ENCODE data around the gene LCE4A.

GRCh38 chr1:152752225-152752624 is 44.3 kb downstream of the LCE4A start:
- TF ChIP-seq CTCF (IDR thresholded peaks at IDR 0.05; ENCODE audit: borderline replicate concordance, extremely low read depth, low read length, poor library complexity, severe bottlenecking), result no peak
- no peak for TF ChIP-seq EZH2 (IDR thresholded peaks at IDR 0.05; ENCODE audit: borderline replicate concordance, low read depth, low read length, severe bottlenecking)

Data from DND-41 (cell line).